Uterus (tissue), 4 donors: ENCODE results near the gene ZNF384. TPM values are rescaled to one million over a fixed set of nuclear protein-coding genes. Genes with fewer than 3 reads are reported as not detected.

Experiments used
- DNase-seq, 2 donors: peaks; one replicate each; pipeline ENCODE4 v3.0.0-alpha.2; 2019 to 2020
- H3K27ac ChIP-seq, 2 donors: fragments of 200-600 bp; sonication (generic); 1 replicate in 1 of 2; 2 replicates in 1 of 2; pipeline ENCODE4 v1.5.1; 2016 to 2018
- H3K27me3 ChIP-seq, 2 donors: fragments of 200-600 bp; sonication (generic); one replicate each; pipeline ENCODE4 v1.5.1; 2018 to 2019; ENCODE audit warnings: control low read depth in 1 of 2
- H3K36me3 ChIP-seq, 2 donors: fragments of 200-600 bp; sonication (generic); one replicate each; pipeline ENCODE4 v1.5.1; 2019; ENCODE audit warnings: control low read depth in 1 of 2
- H3K4me1 ChIP-seq, 2 donors: fragments of 200-600 bp; sonication (generic); one replicate each; pipeline ENCODE4 v1.5.1; 2018 to 2019; ENCODE audit warnings: control low read depth in 1 of 2
- H3K4me3 ChIP-seq, 2 donors: fragments of 200-600 bp; sonication (generic); 1 replicate in 1 of 2; 2 replicates in 1 of 2; pipeline ENCODE4 v1.5.1; 2018 to 2019; ENCODE audit warnings: mild to moderate bottlenecking in 1 of 2
- H3K9me3 ChIP-seq, 2 donors: fragments of 200-600 bp; sonication (generic); one replicate each; pipeline ENCODE4 v1.5.1; 2019; ENCODE audit warnings: control low read depth in 1 of 2
- POLR2A ChIP-seq, 2 donors: fragments of 450-650 bp; IDR thresholded peaks; one replicate each; pipeline ENCODE4 v1.6.1; 2016; ENCODE audit warnings: antibody characterized with exemption in 2 of 2, mild to moderate bottlenecking in 1 of 2, moderate library complexity in 1 of 2
- intact Hi-C: fragments of 100-400 bp; cut with DNase I; formaldehyde crosslinking; loops from one replicate; pipeline ENCODE4 v1.15.1; 2023; ENCODE audit warnings: low total_unique reads
- small RNA-seq: library from RNA; depleted of rRNA; stranded (forward); fragments of <200 nt; gene quantifications from one replicate; pipeline ENCODE3, GENCODE V24; 2016
- total RNA-seq, 4 donors: library from RNA; depleted of rRNA in 3 of 4; stranded (reverse); fragments of >200 nt in 3 of 4; gene quantifications; one replicate each; pipeline versions ENCODE4 v1.1.0 to v1.2.4, GENCODE V29; 2014 to 2023
- TF ChIP-seq, protein P1 (sequence below), 4 experiments: fragments of 200-600 bp in 2 of 4; fragments of 450-650 bp in 2 of 4; sonication (generic) in 2 of 4; IDR thresholded peaks; one replicate each; pipeline ENCODE4 v1.5.1; 2016 to 2019; ENCODE audit warnings: antibody characterized with exemption in 4 of 4, mild to moderate bottlenecking in 2 of 4, moderate library complexity in 1 of 4
- donor health status: DM: yes; HTN: yes; CAD: no.

ZNF384 gene
- total RNA-seq, 4 donors from 2014 or later = 13.6 to 71.3 (median 33.1) TPM

DNA sequence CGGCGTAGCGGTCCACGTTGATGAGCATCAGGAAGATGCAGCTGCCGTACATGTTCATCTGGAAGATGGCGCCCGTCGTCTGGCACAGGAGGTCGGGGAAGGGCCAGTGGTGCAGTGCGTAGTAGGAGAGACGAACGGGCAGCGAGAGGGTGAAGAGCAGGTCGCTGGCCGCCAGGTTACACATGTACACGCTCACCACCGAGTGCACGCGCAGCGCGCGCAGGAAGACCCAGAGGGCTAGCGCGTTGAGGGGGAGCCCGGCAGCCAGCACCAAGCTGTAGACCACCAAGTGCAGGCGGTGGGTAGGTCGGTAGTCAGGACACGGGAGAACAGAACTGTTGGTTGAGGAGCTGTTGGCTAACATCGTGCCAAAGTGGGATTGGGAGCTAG lies 68.3 kb downstream of the ZNF384 start:
- H3K27ac ChIP-seq = no peak overlapping the region
- intact Hi-C loops = no loop called here
- H3K27me3 ChIP-seq = peaks cover 0 to 4% of the 10 kb centered on the region in 2 donors
- no peak overlapping the region for H3K4me3 ChIP-seq
- no peak for DNase-seq
- H3K36me3 ChIP-seq = no peaks in the 10 kb centered on the region
- no peaks in the 10 kb centered on the region for H3K9me3 ChIP-seq
- TF ChIP-seq POLR2A (IDR thresholded peaks at IDR 0.05) = no peak
- TF ChIP-seq, protein P1, sequence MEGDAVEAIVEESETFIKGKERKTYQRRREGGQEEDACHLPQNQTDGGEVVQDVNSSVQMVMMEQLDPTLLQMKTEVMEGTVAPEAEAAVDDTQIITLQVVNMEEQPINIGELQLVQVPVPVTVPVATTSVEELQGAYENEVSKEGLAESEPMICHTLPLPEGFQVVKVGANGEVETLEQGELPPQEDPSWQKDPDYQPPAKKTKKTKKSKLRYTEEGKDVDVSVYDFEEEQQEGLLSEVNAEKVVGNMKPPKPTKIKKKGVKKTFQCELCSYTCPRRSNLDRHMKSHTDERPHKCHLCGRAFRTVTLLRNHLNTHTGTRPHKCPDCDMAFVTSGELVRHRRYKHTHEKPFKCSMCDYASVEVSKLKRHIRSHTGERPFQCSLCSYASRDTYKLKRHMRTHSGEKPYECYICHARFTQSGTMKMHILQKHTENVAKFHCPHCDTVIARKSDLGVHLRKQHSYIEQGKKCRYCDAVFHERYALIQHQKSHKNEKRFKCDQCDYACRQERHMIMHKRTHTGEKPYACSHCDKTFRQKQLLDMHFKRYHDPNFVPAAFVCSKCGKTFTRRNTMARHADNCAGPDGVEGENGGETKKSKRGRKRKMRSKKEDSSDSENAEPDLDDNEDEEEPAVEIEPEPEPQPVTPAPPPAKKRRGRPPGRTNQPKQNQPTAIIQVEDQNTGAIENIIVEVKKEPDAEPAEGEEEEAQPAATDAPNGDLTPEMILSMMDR (IDR thresholded peaks at IDR 0.05) = no peak
- H3K4me1 ChIP-seq = no peaks in the 10 kb centered on the region

DNA sequence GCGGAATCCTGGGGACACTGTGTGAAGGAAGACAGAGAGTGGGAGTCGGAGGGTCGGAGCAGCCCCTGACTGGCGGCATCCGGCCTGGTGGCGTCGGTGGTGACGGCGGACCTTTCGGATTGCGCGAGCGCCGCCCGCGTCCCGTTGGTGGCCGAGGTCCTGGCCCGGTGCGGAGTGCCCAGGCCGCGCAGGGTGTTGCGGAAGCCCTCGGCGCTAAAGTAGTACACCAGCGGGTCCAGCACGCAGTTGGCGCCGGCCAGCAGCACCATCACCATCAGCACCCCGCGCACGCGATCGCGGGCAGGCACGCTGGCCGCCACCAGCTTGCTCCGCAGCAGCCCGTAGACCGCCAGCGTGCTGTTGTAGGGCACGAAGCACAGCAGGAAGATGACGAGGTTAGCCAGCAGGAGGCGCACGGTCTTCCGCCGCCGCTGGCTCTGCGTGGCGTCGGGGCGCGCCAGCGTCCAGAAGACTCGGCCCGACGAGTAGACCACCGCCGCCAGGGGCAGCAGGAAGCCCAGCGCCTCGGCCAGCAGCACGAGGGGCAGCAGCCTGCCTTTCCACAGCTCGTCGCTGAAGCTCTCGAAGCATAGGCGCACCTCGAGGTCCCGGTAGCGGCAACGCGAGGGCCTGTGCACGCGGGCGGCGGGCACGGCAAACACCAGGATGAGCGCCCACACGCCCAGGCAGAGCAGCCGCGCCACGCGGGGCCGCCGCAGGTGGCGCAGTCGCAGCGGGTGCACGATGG lies 68.9 kb downstream of the ZNF384 start:
- intact Hi-C loops = no loop called here
- H3K36me3 ChIP-seq = no peaks in the 10 kb centered on the region
- no peak overlapping the region for H3K27ac ChIP-seq
- H3K9me3 ChIP-seq = no peaks in the 10 kb centered on the region
- no peaks in the 10 kb centered on the region for H3K4me1 ChIP-seq
- H3K27me3 ChIP-seq = peaks cover 0 to 4% of the 10 kb centered on the region in 2 donors
- no peak overlapping the region for H3K4me3 ChIP-seq
- TF ChIP-seq, protein P1 (IDR thresholded peaks at IDR 0.05) = peak in 2 of 4 experiments; percentile 8 to 13
- no peak for TF ChIP-seq POLR2A (IDR thresholded peaks at IDR 0.05)
- peak in 1 of 2 donors; percentile 26 for DNase-seq

DNA sequence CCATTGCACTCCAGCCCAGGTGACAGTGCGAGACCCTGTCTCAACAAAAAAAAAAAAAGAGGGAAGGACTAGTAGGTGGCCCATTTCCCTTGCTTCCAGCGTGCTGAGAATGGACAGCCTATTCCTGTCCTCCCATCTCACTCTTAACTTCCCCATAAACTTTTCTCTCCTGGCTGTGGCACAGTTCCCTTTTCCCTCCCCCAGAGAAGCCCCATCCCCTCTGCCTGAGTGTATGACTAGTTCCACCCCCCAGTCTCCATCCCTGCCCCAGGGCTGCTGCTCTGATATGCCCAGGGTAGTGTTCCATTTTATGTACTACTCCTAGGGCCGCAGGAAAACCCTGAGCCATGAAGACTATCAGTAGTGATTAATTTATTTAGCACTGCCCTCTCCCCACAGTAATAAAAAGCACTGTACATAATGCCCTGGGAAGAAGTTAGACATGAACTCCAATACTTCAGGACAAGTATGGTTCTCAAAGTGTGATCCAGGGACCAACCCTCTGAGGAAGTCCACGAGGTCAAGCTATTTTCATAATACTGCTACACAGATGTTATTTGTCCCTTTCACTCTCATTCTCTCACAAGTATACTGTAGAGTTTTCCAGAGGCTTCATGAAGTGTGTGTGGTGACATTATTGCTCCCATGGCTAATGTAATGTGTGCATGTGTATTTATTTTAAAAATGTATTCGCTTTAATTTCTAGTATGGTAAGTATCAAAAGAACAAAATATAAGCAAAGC lies 70.5 kb downstream of the ZNF384 start:
- Histone ChIP-seq H3K27ac (no peak overlapping the region), H3K36me3 (no peaks in the 10 kb centered on the region), H3K4me1 (no peaks in the 10 kb centered on the region), H3K27me3 (peaks cover 0 to 4% of the 10 kb centered on the region in 2 donors), H3K9me3 (no peaks in the 10 kb centered on the region), H3K4me3 (no peak overlapping the region)
- TF ChIP-seq, protein P1 (IDR thresholded peaks at IDR 0.05) = no peak
- no peak for TF ChIP-seq POLR2A (IDR thresholded peaks at IDR 0.05)
- intact Hi-C loops = no loop called here
- no peak for DNase-seq

Small RNA genes lying within 50 kb of the gene (small RNA-seq; reads per million reads assigned to genes)
- gene RNU6-781P = not detected

Other genes starting within 250 kb of the ZNF384 start
- gene CD27, start 244.4 kb downstream of the ZNF384 start, total RNA-seq = 1 to 10 TPM in 1 of 4 donors, under 1 TPM in 1, not detected in 2; 0.35 to 1.4 TPM
- gene TAPBPL, start 237.3 kb downstream of the ZNF384 start, total RNA-seq = 10 to 100 TPM in 3 of 4 donors, 1 to 10 TPM in 1; 10.0 to 25.7 (median 17.1) TPM
- gene VAMP1, start 218.7 kb downstream of the ZNF384 start, total RNA-seq = 10 to 100 TPM in 1 of 4 donors, 1 to 10 TPM in 3; 1.0 to 17.7 (median 6.8) TPM
- gene MRPL51, start 196.1 kb downstream of the ZNF384 start, total RNA-seq = 10 to 100 TPM; 14.1 to 83.7 (median 36.4) TPM
- gene NCAPD2, start 195.3 kb downstream of the ZNF384 start, total RNA-seq = 100 to 1,000 TPM in 1 of 4 donors, 10 to 100 TPM in 2, 1 to 10 TPM in 1; 2.8 to 145 (median 19.3) TPM
- gene GAPDH, start 154.9 kb downstream of the ZNF384 start, total RNA-seq = 1,000 to 10,000 TPM in 2 of 4 donors, 100 to 1,000 TPM in 2; 962 to 1,122 (median 1,020) TPM
- gene IFFO1, start 133.3 kb downstream of the ZNF384 start, total RNA-seq = 10 to 100 TPM; 17.1 to 50.6 (median 32.8) TPM
- 10 to 100 TPM in 2 of 4 donors, 1 to 10 TPM in 2; 4.1 to 47.6 (median 10.1) TPM for gene NOP2, start 121.1 kb downstream of the ZNF384 start, total RNA-seq
- gene CHD4, start 82.0 kb downstream of the ZNF384 start, total RNA-seq = 100 to 1,000 TPM in 3 of 4 donors, 10 to 100 TPM in 1; 99.4 to 323 (median 247) TPM
- 1 to 10 TPM in 1 of 4 donors, under 1 TPM in 1, not detected in 2; 0.61 to 1.3 TPM for gene LPAR5, start 53.4 kb downstream of the ZNF384 start, total RNA-seq
- 1 to 10 TPM in 2 of 4 donors, under 1 TPM in 1, not detected in 1; 0.35 to 1.6 (median 1.5) TPM for gene ACRBP, start 41.9 kb downstream of the ZNF384 start, total RNA-seq
- gene ING4, start 26.3 kb downstream of the ZNF384 start, total RNA-seq = 100 to 1,000 TPM in 1 of 4 donors, 10 to 100 TPM in 3; 25.2 to 180 (median 62.0) TPM
- gene PIANP, start 11.4 kb upstream of the ZNF384 start, total RNA-seq = 10 to 100 TPM in 1 of 4 donors, 1 to 10 TPM in 1, under 1 TPM in 1, not detected in 1; 0.55 to 11.5 (median 1.5) TPM
- gene COPS7A, start 34.7 kb upstream of the ZNF384 start, total RNA-seq = 10 to 100 TPM; 35.6 to 50.3 (median 37.7) TPM
- gene MLF2, start 63.8 kb upstream of the ZNF384 start, total RNA-seq = 100 to 1,000 TPM; 124 to 408 (median 147) TPM
- gene PTMS, start 77.0 kb upstream of the ZNF384 start, total RNA-seq = 100 to 1,000 TPM; 105 to 853 (median 140) TPM
- gene LAG3, start 83.1 kb upstream of the ZNF384 start, total RNA-seq = 10 to 100 TPM in 1 of 4 donors, 1 to 10 TPM in 2, under 1 TPM in 1; 0.41 to 14.6 (median 4.0) TPM
- gene CD4, start 100.2 kb upstream of the ZNF384 start, total RNA-seq = 10 to 100 TPM in 2 of 4 donors, 1 to 10 TPM in 2; 1.0 to 24.3 (median 10.4) TPM
- 10 to 100 TPM in 1 of 4 donors, 1 to 10 TPM in 2, under 1 TPM in 1; 0.29 to 23.1 (median 3.4) TPM for gene GPR162, start 132.4 kb upstream of the ZNF384 start, total RNA-seq
- 10 to 100 TPM; 27.4 to 90.1 (median 59.9) TPM for gene P3H3, start 139.0 kb upstream of the ZNF384 start, total RNA-seq
- gene GNB3, start 151.6 kb upstream of the ZNF384 start, total RNA-seq = 10 to 100 TPM in 1 of 4 donors, 1 to 10 TPM in 1, under 1 TPM in 1, not detected in 1; under 0.01 to 18.3 (median 2.7) TPM
- 1 to 10 TPM in 1 of 4 donors, under 1 TPM in 1, not detected in 2; 0.76 to 9.6 TPM for gene CDCA3, start 161.9 kb upstream of the ZNF384 start, total RNA-seq
- gene USP5, start 162.8 kb upstream of the ZNF384 start, total RNA-seq = 10 to 100 TPM; 37.1 to 68.6 (median 52.8) TPM
- gene TPI1, start 178.2 kb upstream of the ZNF384 start, total RNA-seq = 100 to 1,000 TPM; 159 to 307 (median 240) TPM
- gene SPSB2, start 183.9 kb upstream of the ZNF384 start, total RNA-seq = 10 to 100 TPM in 1 of 4 donors, 1 to 10 TPM in 3; 2.8 to 11.3 (median 5.0) TPM
- 10 to 100 TPM in 2 of 4 donors, 1 to 10 TPM in 1, under 1 TPM in 1; 0.29 to 13.5 (median 10.6) TPM for gene LRRC23, start 215.4 kb upstream of the ZNF384 start, total RNA-seq
- 10 to 100 TPM in 3 of 4 donors, 1 to 10 TPM in 1; 9.7 to 84.7 (median 24.4) TPM for gene ENO2, start 225.2 kb upstream of the ZNF384 start, total RNA-seq
- 100 to 1,000 TPM in 1 of 4 donors, 10 to 100 TPM in 3; 10.8 to 283 (median 28.7) TPM for gene ATN1, start 238.6 kb upstream of the ZNF384 start, total RNA-seq